A673 (cell line): Measurements from ENCODE around the gene CTSC.

Source experiments
- EZH2 ChIP-seq: fragments of 200-600 bp; sonication (generic); IDR thresholded peaks from 2 replicates; pipeline ENCODE4 v1.6.1; 2017; ENCODE audit warnings: borderline replicate concordance, low read depth, mild to moderate bottlenecking, mixed read lengths, antibody characterized with exemption, low read length; ENCODE audit not compliant: poor library complexity, severe bottlenecking
- TF ChIP-seq, protein P1 (sequence below): fragments of 300-800, 200-600 bp; sonication (generic); conservative IDR thresholded peaks from 2 replicates; pipeline ENCODE4 v1.5.1; 2017; ENCODE audit warnings: low read depth, mild to moderate bottlenecking, antibody characterized with exemption, low read length, moderate library complexity, mixed read lengths

GRCh38 chr11:88308576-88308975, 29.0 kb downstream of the CTSC start:
- TF ChIP-seq, protein P1, sequence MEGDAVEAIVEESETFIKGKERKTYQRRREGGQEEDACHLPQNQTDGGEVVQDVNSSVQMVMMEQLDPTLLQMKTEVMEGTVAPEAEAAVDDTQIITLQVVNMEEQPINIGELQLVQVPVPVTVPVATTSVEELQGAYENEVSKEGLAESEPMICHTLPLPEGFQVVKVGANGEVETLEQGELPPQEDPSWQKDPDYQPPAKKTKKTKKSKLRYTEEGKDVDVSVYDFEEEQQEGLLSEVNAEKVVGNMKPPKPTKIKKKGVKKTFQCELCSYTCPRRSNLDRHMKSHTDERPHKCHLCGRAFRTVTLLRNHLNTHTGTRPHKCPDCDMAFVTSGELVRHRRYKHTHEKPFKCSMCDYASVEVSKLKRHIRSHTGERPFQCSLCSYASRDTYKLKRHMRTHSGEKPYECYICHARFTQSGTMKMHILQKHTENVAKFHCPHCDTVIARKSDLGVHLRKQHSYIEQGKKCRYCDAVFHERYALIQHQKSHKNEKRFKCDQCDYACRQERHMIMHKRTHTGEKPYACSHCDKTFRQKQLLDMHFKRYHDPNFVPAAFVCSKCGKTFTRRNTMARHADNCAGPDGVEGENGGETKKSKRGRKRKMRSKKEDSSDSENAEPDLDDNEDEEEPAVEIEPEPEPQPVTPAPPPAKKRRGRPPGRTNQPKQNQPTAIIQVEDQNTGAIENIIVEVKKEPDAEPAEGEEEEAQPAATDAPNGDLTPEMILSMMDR: no peak
- TF ChIP-seq EZH2: no peak
